ENCODE results near the gene EYA2.
A peak's percentile ranks its signal among the peaks of the same experiment; 100 is the strongest.
"Not testable (repeated sequence)": the region's sequence is repeated elsewhere in the genome, so short reads cannot be mapped to it uniquely, and the experiment has no call there.

Gene EYA2

GRCh38 chr20:47191074-47191673 is 296.5 kb downstream of the EYA2 start:
- DNase-seq, result no peak

- no peak for DNase-seq
Observed at GRCh38 chr20:47191956-47192355, 297.3 kb downstream of the EYA2 start.

GRCh38 chr20:47195573-47195972 is 300.9 kb downstream of the EYA2 start:
- DNase-seq, result no peak

GRCh38 chr20:47196091-47197081 is 301.7 kb downstream of the EYA2 start:
- DNase-seq, result peak; percentile 80

- peak; percentile 72 for DNase-seq
Observed at GRCh38 chr20:47198254-47198671, 303.6 kb downstream of the EYA2 start.

- no peak for DNase-seq
Observed at GRCh38 chr20:47198996-47199552, 304.4 kb downstream of the EYA2 start.

GRCh38 chr20:47201074-47201730 is 306.6 kb downstream of the EYA2 start:
- no peak for DNase-seq

GRCh38 chr20:47202733-47203667 is 308.4 kb downstream of the EYA2 start:
- no peak for DNase-seq

- no peak for DNase-seq
Observed at GRCh38 chr20:47204008-47204849, 309.6 kb downstream of the EYA2 start.

- not testable (repeated sequence) for DNase-seq
Observed at GRCh38 chr20:47204850-47205122, 310.1 kb downstream of the EYA2 start.

- no peak for DNase-seq
Observed at GRCh38 chr20:47205577-47206123, 311.0 kb downstream of the EYA2 start.

GRCh38 chr20:47206552-47206951 is 311.9 kb downstream of the EYA2 start:
- not testable (repeated sequence) for DNase-seq

- no peak for DNase-seq
Observed at GRCh38 chr20:47206962-47207641, 312.5 kb downstream of the EYA2 start.

GRCh38 chr20:47208534-47209174 is 314.0 kb downstream of the EYA2 start:
- no peak for DNase-seq

GRCh38 chr20:47209982-47210381 is 315.3 kb downstream of the EYA2 start:
- no peak for DNase-seq

- DNase-seq, result no peak
Observed at GRCh38 chr20:47210470-47210869, 315.8 kb downstream of the EYA2 start.

- DNase-seq, result no peak
Observed at GRCh38 chr20:47211036-47211435, 316.4 kb downstream of the EYA2 start.

- no peak for DNase-seq
Observed at GRCh38 chr20:47212606-47213207, 318.1 kb downstream of the EYA2 start.

- DNase-seq, result no peak
Observed at GRCh38 chr20:47213966-47214365, 319.3 kb downstream of the EYA2 start.

Data from stimulated activated CD4-positive, alpha-beta T cell treated with anti-CD3 and anti-CD28 coated beads, Interleukin-1b, Interleukin-23, amount 100 ng/mL, for 48 hours (primary cell).